GM13976 (cell line): ENCODE measurements around the gene HOXA11.

Experiments used
- DNase-seq: peaks from one replicate; pipeline ENCODE4 v3.0.0; 2012; ENCODE audit warnings: low spot score
- in situ Hi-C: fragments of 300-500 bp; cut with MboI; formaldehyde crosslinking; loops from one replicate; pipeline ENCODE4 v1.12.0; 2022; ENCODE audit warnings: low sequenced_read_pairs, mixed read lengths, inconsistent platforms; ENCODE audit not compliant: unreplicated experiment
- TF ChIP-seq, protein P1 (sequence below): IDR thresholded peaks from 2 replicates; pipeline ENCODE4 v1.5.1; 2012; ENCODE audit warnings: borderline replicate concordance, mild to moderate bottlenecking; ENCODE audit not compliant: insufficient read depth; ENCODE audit errors: extremely low read depth, missing control alignments, control extremely low read depth

Gene HOXA11

DNA sequence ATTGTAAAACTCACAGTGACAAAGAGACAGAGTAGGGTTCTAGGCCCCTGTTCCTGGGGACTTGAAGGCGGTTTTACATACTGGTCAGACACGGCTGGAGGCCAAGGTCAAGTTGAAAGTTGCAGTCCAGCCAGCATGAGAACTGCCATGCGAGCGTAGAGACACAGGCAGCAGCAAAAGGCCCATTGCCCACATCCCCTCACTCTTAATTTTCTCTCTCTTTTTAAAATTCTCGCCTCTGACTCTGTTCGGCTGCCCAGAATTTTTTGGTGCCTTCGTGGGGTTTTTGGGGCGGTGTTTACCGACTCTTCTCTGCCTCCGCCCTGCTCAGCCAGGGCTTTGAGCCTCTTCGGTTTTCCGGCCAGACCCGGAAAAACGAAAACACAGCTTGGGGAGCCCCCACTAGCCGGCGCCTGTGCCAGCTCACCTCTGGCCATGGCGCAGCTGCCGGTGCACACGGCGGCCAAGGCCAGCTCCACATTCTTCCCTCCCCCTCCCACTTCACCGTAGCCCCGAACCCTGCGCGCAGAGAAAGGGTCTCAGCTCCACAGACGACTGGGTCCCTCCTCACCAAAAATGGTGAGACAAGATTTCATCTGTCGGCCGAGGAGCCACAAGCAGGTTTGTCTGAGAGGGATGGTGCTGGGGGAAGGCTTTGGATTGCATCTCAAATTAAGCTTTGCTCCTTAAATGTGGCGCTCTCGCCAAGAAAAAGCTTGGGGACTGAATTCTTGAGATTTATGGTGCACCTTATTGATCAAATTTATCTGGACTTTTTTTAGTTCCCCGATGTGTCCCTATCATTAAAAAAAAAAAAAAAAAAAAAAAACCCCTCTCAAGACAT lies 17.2 kb upstream of the HOXA11 start:
- in situ Hi-C loops: loop anchor here (10.0 to 25.0 kb wide), 2 partner anchors 383 to 585 kb away; no protein-coding TSS in a partner anchor
- TF ChIP-seq, protein P1, sequence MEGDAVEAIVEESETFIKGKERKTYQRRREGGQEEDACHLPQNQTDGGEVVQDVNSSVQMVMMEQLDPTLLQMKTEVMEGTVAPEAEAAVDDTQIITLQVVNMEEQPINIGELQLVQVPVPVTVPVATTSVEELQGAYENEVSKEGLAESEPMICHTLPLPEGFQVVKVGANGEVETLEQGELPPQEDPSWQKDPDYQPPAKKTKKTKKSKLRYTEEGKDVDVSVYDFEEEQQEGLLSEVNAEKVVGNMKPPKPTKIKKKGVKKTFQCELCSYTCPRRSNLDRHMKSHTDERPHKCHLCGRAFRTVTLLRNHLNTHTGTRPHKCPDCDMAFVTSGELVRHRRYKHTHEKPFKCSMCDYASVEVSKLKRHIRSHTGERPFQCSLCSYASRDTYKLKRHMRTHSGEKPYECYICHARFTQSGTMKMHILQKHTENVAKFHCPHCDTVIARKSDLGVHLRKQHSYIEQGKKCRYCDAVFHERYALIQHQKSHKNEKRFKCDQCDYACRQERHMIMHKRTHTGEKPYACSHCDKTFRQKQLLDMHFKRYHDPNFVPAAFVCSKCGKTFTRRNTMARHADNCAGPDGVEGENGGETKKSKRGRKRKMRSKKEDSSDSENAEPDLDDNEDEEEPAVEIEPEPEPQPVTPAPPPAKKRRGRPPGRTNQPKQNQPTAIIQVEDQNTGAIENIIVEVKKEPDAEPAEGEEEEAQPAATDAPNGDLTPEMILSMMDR: no peak
- no peak for DNase-seq

DNA sequence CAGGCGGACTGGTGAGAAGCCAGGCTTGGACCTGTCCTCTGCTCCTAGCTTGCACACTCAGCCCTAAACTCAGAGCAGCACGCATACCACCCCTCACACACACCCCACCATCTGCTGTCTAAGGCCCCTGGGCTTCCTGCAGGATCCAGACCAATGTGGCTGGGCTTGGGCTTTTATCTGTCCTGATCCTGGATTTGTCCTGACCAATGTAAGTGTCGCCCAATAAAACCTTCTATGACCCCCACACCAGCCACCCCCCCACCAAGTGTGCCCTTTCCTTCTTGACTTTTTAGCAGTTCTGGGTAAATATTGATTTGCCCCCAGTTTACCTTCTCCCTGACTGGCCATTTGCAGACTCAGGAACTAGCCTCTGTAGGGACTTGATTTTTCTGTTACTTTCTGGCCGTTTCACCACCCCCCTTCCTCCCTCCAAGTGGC lies 16.6 kb upstream of the HOXA11 start:
- DNase-seq: no peak
- TF ChIP-seq, protein P1: no peak
- in situ Hi-C loops: loop anchor here (10.0 to 25.0 kb wide), 2 partner anchors 383 to 586 kb away; no protein-coding TSS in a partner anchor

DNA sequence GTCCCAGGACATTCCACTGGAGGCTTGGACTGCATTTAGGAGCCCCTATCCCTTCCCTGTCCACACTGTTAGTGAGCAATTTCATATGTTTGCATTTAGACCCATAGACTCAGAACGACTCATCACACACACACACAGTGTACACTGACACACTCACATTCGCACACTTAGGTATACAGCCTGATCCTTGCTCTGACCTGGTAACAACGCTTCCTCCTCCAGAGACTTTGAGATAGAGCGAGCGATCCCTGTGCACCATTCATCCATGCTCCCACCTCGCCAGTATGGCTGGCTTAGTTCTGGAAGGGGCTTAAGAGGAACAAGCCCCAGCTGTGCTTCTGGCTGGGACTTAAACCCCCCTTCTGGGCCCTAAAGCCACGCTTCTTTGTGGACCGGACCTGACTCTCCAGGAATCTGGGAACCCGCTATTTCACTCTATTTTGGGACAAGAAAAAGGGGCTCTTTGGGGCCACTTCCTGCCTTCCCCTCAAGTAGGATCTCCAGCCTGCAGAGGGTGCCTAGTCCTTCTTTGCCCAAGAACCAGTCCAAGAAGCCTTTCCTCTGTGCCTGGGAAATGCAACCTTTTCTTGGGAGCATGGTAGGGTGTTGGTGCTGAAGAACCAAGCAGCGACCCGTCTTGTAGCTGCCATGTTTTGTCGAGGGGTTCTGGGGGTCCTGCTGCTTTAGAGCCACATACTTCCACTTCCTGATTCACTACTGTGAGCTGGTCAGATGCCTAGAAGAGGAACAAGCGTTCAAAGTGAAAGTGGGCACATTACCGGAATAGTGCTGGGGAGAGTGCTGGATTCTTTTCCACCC lies 15.9 kb upstream of the HOXA11 start:
- TF ChIP-seq, protein P1: no peak
- in situ Hi-C loops: loop anchor here (10.0 to 25.0 kb wide), 2 partner anchors 384 to 586 kb away; no protein-coding TSS in a partner anchor
- DNase-seq: no peak

DNA sequence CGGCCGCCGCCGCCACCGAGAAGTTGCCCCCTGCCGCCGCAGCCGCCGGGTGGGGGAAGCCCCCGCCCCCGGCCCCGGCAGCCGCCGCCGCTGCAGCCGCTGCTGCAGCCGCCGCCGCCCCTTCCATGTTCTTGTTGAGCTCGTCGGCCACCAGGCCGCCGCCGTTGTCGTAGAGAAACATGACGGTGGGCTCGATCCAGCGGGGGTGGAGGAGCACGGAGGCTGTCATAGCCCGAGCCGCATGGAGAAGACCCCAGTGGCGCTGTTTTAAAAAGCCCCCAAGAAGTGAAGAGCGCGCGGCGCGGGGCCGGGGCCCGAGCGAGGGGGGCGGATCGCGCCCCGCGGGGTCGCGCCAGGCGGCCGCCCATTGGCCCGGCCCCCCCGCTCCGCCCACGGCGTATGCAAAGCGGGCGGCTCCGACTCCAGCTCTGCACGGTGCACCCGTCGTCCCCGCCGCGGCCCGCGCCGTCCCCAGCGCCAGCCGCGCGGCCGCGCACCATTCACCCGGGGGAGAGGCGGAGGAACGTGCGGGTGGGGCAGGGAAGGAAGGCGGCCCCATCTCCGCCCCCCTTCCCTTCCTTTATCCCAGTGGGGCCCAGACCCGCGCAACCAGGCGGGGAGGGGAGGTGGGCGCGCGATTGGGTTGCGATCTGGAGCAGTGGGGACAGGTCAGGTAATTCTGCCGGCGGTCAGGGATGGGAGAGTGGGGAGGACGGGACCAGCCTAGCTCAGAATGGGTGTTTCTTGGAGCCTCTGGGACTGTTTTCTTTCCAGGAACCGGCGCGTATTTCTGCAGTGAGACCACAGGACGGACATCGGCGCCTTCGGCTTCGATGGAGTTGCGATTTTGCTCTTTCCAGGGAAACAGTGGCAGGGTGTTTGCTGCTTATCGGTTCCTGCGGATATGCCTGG lies 15.1 kb upstream of the HOXA11 start, which contains the start of gene HOXA13:
TSS of gene HOXA13 (minus strand) at position 243 of the 912 bp plus-strand sequence. CDS start at position 229, 14 bp downstream.
- in situ Hi-C loops: loop anchor here (10.0 to 25.0 kb wide), 4 partner anchors 45 to 725 kb away; partner anchors contain the start of gene EVX1
- TF ChIP-seq, protein P1: no peak
- no peak for DNase-seq

DNA sequence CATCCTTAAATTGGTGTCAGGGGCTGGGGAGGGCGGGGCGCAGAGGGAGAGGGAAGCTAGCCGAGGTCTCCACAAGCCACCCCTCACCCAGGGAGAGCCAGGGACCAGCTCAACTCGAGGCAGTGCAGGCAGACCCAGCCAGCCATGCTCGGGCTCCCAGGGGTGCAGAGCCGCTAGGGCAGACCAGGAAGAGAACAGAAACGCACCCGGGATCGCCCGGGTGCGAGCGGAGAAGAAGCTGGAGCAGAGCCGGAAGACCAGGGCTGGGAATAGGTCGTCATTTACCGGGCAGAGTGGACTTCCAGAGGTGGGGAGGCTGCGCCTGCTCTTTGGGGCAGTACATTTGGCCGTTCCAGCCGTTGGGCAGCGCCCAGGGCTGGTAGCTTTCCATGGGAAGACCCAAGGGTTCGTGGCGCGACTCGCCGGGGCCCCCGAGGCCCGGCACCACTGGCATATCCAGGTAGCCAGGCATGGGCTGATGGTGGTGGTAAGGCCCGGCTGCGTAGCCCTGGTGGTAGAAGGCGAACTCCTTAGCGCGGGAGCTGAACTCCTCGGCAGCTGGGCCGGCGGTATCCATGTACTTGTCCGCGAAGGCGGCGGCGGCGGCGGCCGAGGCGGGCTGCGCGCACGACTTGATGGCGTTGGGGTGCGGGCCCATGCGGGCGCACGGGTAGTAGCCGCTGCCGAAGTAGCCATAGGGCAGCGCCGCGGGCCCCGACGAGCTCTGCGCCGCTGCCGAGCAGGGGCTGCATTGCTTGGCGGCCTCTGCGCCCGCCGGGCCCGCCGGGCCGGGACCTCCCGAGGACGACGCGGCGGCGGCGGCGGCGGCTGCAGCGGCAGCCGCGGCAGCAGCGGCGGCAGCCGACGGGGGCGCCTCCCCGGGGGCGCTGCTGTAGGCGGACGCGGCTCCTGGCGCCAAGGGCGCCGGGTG lies 14.1 kb upstream of the HOXA11 start:
- no peak for DNase-seq
- TF ChIP-seq, protein P1: no peak
- in situ Hi-C loops: loop anchor here (10.0 kb wide), 2 partner anchors 46 to 726 kb away; partner anchors contain the start of gene EVX1
